GM20431 (cell line): ENCODE data around the gene FNBP1.

ENCODE experiments used
- in situ Hi-C: fragments of 300-500 bp; cut with MseI, MboI; formaldehyde crosslinking; loops from one replicate; pipeline ENCODE4 v1.15.0; 2020; ENCODE audit warnings: low sequenced_read_pairs; ENCODE audit not compliant: unreplicated experiment

FNBP1 gene

GRCh38 chr9:130042885-130043653 lies at the start of gene FNBP1:
Gene FNBP1, minus strand, starts transcription at chr9:130043189. Its CDS starts 214 bp downstream, at chr9:130042975.
- in situ Hi-C loops, result no loop called here

GRCh38 chr9:130090915-130091314 lies 47.9 kb upstream of the FNBP1 start:
- in situ Hi-C loops, result no loop called here

GRCh38 chr9:130089141-130089540 lies 46.2 kb upstream of the FNBP1 start:
- in situ Hi-C loops, result no loop called here

GRCh38 chr9:130088051-130088450 lies 45.1 kb upstream of the FNBP1 start:
- in situ Hi-C loops, result no loop called here

DNA sequence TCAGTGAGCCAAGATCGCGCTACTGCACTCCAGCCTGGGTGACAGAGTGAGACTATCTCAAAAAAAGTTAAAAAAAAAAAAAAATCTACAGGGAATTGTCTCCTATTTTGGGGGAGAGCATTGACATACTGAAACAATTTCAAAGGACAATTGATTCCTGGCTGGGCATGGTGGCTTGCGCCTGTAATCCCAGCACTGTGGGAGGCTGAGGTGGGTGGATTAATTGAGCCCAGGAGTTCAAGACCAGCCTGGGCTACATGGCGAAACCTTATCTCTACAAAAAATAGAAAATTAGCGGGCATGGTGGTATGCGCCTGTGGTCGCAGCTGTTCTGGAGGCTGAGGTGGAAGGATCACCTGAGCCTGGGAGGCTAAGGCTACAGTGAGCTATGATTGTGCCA lies 41.3 kb upstream of the FNBP1 start:
- in situ Hi-C loops, result no loop called here

- in situ Hi-C loops, result no loop called here
Observed at GRCh38 chr9:130078547-130078946, 35.6 kb upstream of the FNBP1 start.

- in situ Hi-C loops, result no loop called here
Observed at GRCh38 chr9:130073373-130073772, 30.4 kb upstream of the FNBP1 start.

- in situ Hi-C loops, result no loop called here
Observed at GRCh38 chr9:130072515-130073235, 29.7 kb upstream of the FNBP1 start.

DNA sequence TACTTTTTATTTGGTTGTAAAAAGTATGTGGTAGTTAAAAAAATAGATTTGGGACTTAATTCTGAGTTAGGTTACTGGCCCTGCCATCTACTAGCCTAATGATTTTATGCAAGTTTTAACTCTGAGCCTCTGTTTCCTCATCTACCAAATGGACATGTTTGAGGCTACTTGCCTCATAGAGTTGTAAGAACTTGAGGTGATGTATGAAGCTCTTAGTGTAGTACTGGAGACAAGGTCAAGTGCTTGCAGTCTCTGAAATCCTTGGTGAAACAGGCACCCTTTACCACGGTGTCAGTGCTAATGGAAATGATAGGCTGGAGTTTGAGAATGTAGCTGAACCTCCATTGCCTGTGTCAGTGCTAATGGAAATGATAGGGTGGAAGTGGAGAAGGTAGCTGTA lies 26.1 kb upstream of the FNBP1 start:
- in situ Hi-C loops, result no loop called here

GRCh38 chr9:130064621-130065020 lies 21.6 kb upstream of the FNBP1 start:
- in situ Hi-C loops, result no loop called here

DNA sequence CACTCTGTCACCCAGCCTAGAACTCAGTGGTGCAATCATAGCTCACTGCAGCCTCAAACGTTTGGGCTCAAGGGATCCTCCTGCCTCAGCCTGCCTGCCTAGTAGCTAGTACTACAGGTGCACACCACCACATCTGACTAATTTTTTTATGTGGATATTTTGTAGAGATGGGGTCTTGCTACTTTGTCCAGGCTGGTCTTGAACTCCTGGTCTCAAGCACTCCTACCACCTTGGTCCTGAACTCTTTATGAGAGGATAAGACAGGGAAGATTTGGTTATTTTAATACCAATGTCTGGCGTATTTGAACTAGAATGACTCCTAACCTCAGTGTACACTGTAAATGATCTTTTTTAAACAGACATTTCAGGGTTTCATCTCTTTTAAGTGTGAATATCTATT lies 19.8 kb upstream of the FNBP1 start:
- in situ Hi-C loops, result no loop called here

GRCh38 chr9:130060296-130060695 lies 17.3 kb upstream of the FNBP1 start:
- in situ Hi-C loops, result no loop called here

- in situ Hi-C loops, result no loop called here
Observed at GRCh38 chr9:130058887-130059286, 15.9 kb upstream of the FNBP1 start.

- in situ Hi-C loops, result no loop called here
Observed at GRCh38 chr9:130058154-130058553, 15.2 kb upstream of the FNBP1 start.

DNA sequence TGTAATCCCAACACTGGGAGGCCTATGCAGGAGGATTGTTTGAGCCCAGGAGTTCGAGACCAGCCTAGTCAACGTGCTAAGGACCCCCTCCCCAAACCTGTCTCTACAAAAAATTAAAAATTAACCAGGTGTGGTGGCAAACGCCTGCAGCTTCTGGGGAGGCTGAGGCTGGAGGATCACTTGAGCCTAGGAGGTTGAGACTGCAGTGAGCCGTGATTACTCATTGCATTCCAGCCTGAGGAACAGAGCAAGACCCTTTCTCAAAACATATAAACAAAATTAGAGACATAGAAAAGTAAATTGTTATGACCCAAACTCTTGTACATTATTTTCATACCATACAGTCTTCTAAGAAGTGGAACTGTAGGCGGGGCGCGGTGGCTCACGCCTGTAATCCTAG lies 11.8 kb upstream of the FNBP1 start:
- in situ Hi-C loops, result no loop called here

DNA sequence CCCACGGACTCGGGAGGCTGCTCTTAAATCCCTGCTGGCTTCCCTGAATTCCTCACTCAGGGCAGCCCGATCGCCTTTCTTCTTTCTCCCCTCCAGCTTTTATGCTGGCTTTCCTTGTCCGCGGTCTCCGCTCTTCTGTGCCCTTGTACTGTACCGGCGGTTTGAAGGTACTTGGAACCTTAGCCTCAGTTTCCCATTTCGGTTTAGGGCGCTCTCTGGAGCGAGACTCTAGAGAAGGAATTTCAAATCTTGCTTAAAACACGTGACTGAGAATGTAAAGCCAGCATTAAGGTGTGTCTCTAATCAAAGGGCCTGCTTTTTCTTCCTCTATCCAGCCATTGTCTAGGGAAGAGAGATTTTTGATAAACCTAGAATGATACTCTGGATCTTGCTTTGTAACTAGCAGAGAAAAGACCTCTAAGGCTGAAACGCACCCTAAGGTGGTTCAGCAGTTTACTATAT lies 11.4 kb upstream of the FNBP1 start:
- in situ Hi-C loops, result no loop called here

DNA sequence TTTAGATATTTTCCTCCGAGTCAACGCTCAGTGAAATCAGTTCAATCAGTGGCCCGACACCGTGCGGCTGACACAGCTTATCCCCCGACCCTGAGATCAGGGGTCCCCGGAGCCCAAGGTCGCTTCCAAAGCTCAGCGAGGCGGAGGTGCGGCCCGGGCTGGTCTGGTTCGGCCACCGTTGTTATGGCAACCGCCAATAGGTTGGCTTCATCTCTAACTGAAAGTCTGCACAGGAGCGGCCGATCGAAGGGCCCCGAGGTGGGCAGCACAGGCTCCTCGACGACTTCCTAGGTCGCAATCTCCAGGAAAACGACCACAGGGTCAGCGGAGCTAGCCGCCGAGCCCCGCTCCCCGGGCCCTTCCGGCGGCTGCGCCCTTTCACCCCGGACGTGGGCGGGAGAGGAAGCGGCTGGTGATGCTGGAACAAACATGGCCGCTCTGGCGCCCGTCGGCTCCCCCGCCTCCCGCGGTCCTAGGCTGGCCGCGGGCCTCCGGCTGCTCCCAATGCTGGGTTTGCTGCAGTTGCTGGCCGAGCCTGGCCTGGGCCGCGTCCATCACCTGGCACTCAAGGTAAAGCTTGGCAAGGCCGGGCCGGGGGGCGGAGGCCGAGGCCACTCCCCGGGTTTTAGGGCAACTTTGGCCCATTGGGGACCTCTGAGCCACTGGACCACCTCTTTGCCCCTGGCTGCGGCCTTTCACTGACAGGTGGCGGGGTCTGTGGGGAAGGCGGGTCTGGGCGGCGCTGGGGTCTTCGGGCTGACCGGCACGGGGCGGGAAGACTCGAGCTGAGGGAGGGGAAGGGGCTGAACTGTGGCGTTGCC lies 10.7 kb upstream of the FNBP1 start, which contains the start of gene GPR107:
TSS of gene GPR107 (plus strand) at position 403 of the 821 bp plus-strand sequence. CDS start at position 430, 27 bp downstream.
- in situ Hi-C loops, result no loop called here

- in situ Hi-C loops, result no loop called here
Observed at GRCh38 chr9:130053109-130053503, 10.1 kb upstream of the FNBP1 start.

- in situ Hi-C loops, result no loop called here
Observed at GRCh38 chr9:130051855-130052254, 8.9 kb upstream of the FNBP1 start.

- in situ Hi-C loops, result no loop called here
Observed at GRCh38 chr9:130050462-130050861, 7.5 kb upstream of the FNBP1 start.
